HG02840 (cell line): ENCODE measurements around the gene OIP5.
"Not testable (repeated sequence)": the region's sequence is repeated elsewhere in the genome, so short reads cannot be mapped to it uniquely, and the experiment has no call there.

ENCODE experiments used
- ATAC-seq: cut with Tn5 transposase; IDR thresholded peaks from one replicate; pipeline ENCODE4 v1.9.1; 2021; ENCODE audit warnings: mild to moderate bottlenecking, moderate library complexity, moderate number of reproducible peaks; ENCODE audit not compliant: unreplicated experiment, low FRiP score

Gene OIP5

GRCh38 chr15:41332194-41333025, at the start of gene OIP5, which contains the start of gene NUSAP1:
TSS of gene OIP5 (minus strand) at chr15:41332591. CDS start at chr15:41332561, 30 bp downstream.
TSS of gene NUSAP1 (plus strand) at chr15:41332881. CDS start at chr15:41332958, 77 bp downstream.
- peak; percentile 81 for ATAC-seq

- ATAC-seq, result no peak
These were observed 45.6 kb upstream of the OIP5 start for GRCh38 chr15:41377978-41378377.

DNA sequence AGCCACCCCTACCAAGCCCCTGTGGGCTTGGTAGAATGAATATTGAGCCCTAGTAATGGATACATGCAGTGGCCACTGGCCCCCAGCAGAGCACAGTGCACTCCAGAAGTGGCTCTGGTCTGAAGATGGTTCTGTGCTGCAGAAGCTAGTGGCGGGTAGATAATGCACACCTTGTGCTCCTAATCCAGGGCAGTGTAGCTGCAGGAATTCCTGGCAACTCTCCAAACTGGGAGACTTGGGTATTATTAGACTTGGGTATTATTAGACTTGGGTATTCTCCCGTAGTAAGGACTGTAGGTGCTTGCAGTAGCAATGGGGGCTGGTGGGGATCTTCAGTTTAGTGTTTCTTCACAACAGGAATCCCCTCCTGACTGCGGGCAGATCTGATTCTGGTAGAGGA, 35.0 kb upstream of the OIP5 start:
- no peak for ATAC-seq

- ATAC-seq, result no peak
These were observed 22.0 kb upstream of the OIP5 start for GRCh38 chr15:41354371-41354770.

GRCh38 chr15:41350057-41350717, 17.8 kb upstream of the OIP5 start:
- no peak for ATAC-seq

GRCh38 chr15:41347236-41347635, 14.8 kb upstream of the OIP5 start:
- no peak for ATAC-seq

DNA sequence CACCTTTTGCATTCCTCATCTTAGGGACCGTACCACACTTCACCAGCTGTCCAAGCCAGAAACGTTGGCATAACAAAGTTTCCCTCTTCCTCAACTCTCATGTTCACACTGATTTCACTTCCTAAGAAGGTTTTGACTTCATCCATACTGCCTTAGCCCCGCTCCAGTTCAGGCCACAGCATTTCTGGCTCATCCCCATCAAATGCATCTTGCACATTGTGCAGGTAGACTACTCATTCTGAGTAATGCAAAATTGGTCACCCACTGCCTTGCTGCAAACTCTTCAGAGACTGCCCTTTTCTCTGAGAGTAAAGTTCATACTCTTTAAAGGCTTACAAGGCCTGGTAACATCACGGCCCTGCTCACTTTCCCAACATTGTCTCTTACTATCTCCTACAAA, 9.1 kb upstream of the OIP5 start:
- ATAC-seq, result no peak

DNA sequence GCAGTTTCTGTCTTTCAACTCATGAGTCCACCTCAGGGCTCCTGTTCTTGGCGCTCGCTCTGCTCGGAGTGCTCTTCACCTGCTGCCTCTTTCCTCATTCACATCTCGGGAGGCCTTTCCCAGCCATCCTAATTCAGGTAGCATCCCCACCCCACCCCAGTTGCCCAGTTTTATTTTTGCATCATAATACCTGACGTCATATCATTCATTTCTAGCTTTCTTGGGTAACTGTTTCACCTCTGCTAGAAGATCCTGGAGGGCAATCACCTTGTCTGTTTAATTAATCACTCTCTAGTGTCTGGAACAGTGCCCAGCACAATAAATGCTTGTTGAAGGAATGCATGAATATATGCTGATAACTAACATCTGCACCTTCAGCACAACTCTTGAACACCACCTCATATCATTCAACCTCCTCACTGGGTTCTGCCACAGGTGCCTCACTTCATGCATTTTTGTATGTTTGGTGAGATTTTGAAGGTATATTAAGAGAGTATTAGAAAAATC, 7.9 kb upstream of the OIP5 start:
- no peak for ATAC-seq

DNA sequence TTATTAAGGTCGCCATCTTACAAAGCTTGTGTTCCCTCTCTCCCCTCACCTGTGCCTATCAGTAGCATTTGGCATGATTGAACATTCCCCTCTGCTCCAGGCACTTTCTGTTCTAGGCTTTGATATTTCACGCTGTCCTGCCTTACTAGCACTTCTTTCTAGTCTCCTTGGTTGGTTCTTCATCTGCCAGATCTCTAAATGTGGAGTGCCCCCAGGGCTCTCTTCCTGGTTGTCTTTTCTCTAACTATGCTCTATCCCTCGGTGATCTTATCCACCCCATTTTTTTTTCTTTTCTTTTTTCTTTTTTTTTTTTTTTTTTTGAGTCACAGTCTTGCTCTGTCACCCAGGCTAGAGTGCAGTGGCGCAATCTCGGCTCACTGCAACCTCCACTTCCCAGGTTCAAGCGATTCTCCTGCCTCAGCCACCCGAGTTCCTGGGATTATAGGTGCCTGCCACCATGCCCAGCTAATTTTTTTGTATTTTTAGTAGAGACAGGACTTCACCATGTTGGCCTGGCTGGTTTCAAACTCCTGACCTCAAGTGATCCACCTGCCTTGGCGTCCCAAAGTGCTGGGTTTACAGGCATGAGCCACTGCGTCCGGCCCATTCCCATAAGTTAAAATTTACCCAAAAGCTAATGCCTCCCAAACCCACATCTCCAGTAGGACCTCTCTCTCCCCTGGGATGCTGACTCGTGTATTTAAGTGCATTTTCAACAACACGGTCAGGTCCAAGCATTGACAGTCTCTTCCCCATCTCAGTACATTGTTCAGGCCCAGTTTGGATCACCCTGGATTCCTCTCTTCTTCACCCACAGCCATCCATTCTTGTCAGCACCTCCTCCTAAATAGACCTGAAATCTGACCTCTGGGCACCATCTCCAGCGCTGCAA, 5.5 kb upstream of the OIP5 start:
- ATAC-seq, result no peak

- no peak for ATAC-seq
These were observed 4.7 kb upstream of the OIP5 start for GRCh38 chr15:41337047-41337446.

GRCh38 chr15:41336549-41336948, 4.2 kb upstream of the OIP5 start:
- no peak for ATAC-seq

- no peak for ATAC-seq
These were observed 2.1 kb upstream of the OIP5 start for GRCh38 chr15:41334293-41335120.

- ATAC-seq, result peak; percentile 26
These were observed 703 bp upstream of the OIP5 start for GRCh38 chr15:41333026-41333562.

GRCh38 chr15:41331833-41332193, 578 bp downstream of the OIP5 start:
- no peak for ATAC-seq

GRCh38 chr15:41331281-41331680, 1.1 kb downstream of the OIP5 start:
- no peak for ATAC-seq

- no peak for ATAC-seq
These were observed 8.8 kb downstream of the OIP5 start for GRCh38 chr15:41323611-41324010.

DNA sequence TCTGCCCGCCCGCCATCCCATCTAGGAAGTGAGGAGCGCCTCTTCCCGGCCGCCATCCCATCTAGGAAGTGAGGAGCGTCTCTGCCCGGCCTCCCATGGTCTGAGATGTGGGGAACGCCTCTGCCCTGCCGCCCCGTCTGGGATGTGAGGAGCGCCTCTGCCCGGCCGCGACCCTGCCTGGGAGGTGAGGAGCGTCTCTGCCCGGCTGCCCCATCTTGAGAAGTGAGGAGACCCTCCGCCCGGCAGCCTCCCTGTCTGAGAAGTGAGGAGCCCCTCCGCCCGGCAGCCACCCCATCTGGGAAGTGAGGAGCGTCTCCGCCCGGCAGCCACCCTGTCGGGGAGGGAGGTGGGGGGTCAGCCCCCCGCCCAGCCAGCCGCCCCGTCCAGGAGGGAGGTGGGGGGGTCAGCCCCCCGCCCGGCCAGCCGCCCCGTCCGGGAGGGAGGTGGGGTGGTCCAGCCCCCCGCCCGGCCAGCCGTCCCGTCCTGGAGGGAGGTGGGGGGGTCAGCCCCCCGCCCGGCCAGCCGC, 11.5 kb downstream of the OIP5 start:
- ATAC-seq, result not testable (repeated sequence)

- no peak for ATAC-seq
These were observed 23.0 kb downstream of the OIP5 start for GRCh38 chr15:41309226-41309905.

DNA sequence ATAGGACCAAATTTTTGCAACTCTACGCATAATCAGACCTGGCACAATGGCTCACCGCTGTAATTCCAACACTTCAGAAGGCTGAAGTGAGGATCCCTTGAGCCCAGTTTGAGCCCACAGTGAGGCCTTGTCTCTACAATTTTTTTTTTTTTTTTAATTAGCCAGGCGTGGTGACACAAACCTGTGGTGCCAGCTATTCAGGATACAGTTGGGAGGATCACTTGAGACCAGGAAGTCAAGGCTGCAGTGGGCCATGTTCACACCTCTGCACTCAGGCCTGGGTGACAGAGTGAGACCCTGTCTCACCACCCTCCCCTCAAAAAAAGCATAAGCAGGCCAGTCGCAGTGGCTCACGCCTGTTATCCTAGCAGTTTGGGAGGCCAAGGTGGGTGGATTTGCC, 24.7 kb downstream of the OIP5 start:
- no peak for ATAC-seq
